ENCODE measurements around the gene MED16. TPM values are rescaled to one million over a fixed set of nuclear protein-coding genes. Genes with fewer than 3 reads are reported as not detected.
"Not testable (repeated sequence)": the region's sequence is repeated elsewhere in the genome, so short reads cannot be mapped to it uniquely, and the experiment has no call there.

MED16 gene
- total RNA-seq, 1 donor from 2014 or later, result 17.9 TPM

GRCh38 chr19:888581-889385 lies 4.2 kb downstream of the MED16 start:
- no peak for DNase-seq

- no peak for DNase-seq
These were observed 5.4 kb downstream of the MED16 start for GRCh38 chr19:887599-887998.

GRCh38 chr19:887072-887471 lies 5.9 kb downstream of the MED16 start:
- peak; percentile 51 for DNase-seq

GRCh38 chr19:885536-886224 lies 7.3 kb downstream of the MED16 start:
- DNase-seq, result no peak

- no peak for DNase-seq
These were observed 8.4 kb downstream of the MED16 start for GRCh38 chr19:884420-885211.

GRCh38 chr19:883661-884211 lies 9.3 kb downstream of the MED16 start:
- DNase-seq, result no peak

- no peak for DNase-seq
These were observed 10.0 kb downstream of the MED16 start for GRCh38 chr19:882871-883497.

- DNase-seq, result no peak
These were observed 11.5 kb downstream of the MED16 start for GRCh38 chr19:881385-882071.

GRCh38 chr19:879711-880438 lies 13.1 kb downstream of the MED16 start:
- no peak for DNase-seq

GRCh38 chr19:878751-879561 lies 14.0 kb downstream of the MED16 start:
- DNase-seq, result not testable (repeated sequence)

GRCh38 chr19:877992-878660 lies 14.9 kb downstream of the MED16 start:
- not testable (repeated sequence) for DNase-seq

GRCh38 chr19:876780-877314 lies 16.1 kb downstream of the MED16 start:
- no peak for DNase-seq

- no peak for DNase-seq
These were observed 16.9 kb downstream of the MED16 start for GRCh38 chr19:876089-876488.

- DNase-seq, result no peak
These were observed 17.6 kb downstream of the MED16 start for GRCh38 chr19:875265-875879.

GRCh38 chr19:873561-874041 lies 19.4 kb downstream of the MED16 start:
- no peak for DNase-seq

- no peak for DNase-seq
These were observed 19.9 kb downstream of the MED16 start for GRCh38 chr19:873084-873483.

GRCh38 chr19:872266-872951 lies 20.6 kb downstream of the MED16 start:
- DNase-seq, result no peak
